CD4-positive, alpha-beta T cell treated with Interleukin-1 beta for 1 hour (primary cell): ENCODE results near the gene SULT4A1.

Source experiments
- DNase-seq, 2 donors: peaks; one replicate each; pipeline ENCODE4 v3.0.0-alpha.2; 2020 to 2022

SULT4A1 gene

DNA sequence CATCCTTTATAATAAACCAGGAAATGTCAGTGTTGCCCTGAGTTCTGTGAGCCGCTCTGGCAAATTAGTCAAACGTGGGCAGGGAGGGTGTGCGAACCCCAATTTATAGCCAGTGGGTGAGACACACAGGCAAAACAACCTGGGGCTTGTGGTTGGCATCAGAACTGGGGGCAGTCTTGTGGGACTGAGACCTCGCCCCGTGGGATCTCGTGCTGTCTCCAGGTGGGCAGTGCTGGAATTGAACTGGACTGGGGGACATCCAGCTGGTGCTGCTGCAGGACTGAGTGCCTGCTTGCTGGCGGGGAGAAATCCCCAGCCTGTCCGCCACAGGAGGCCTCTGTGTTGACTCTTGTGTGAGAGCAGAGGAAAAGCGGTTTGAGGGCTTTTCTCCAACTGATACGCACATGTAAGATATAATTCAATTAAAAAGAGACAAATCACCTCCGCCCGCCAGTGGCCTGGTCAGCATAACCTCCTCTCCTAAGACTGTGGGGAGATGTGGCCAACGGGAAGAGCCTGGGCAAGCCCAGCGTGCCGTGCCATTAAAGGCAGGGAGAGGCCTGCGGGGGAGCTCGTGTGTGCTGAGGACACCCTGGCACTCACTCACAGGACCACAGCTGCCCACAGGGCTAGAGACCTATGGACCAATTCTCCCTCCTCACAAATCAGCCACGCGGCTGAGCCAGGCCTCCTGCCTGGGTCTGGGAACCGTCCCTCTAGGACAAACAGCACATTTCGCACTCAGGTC, 18.4 kb downstream of the SULT4A1 start:
- DNase-seq: no peak

DNA sequence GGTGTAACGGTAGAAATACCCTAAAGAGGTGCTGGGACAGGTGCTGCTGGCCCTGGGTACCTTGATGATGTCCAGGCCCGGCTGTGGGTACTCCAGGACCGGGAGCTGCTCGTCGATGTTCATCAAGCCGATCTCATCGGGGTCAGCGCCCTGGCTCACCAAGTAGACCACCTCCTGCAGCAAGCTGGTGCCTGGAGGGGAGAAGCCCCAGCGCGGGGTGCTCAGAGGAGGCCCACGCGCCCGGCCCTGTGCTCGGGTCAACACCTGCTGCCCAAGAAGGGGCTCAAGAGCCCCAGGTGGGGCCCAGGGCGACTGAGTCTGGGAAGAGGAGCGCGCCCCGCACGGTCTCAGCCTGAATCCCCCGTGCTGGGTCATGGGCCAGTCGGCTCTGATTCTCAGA, 20.6 kb downstream of the SULT4A1 start:
- DNase-seq: no peak

DNA sequence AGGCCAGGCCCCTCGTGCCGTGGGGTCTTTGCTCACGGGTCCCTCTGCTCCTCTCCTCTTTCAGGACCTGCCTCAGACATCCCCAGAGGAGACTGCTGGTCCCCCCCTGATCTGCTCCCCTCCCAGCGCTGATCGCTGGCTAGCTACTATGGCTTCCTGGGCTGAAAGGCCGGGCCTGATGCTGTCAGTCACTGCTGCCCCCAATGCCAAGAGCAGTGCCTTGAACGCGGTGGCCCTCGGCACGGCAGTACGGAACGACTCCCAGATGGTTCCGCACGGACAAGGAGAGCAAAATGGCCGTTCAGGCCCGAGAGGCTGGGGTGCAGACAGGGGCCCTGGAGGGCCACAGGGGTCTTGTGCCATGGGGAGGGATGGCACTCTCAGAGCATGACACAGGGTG, 21.5 kb downstream of the SULT4A1 start:
- no peak for DNase-seq

DNA sequence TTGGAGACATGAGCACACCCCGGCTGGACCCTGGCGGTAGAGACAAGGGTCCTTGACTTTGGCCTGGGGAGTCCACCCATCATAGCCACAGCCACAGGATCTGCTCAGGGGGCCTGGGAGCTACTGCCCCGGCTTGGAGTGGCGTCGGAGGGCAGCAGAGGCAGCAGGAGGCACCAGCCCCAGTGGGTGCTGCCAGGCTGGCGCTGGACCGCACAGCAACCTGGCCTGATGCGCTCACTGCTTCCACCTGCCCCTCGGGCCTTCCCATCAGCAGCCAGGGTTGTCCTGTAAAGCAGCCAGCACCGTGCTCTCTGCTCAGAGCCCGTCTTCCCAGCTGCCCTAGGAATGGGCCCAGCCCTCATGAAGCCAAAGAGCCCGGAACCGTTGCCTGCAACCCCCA, 21.9 kb downstream of the SULT4A1 start:
- DNase-seq: no peak

DNA sequence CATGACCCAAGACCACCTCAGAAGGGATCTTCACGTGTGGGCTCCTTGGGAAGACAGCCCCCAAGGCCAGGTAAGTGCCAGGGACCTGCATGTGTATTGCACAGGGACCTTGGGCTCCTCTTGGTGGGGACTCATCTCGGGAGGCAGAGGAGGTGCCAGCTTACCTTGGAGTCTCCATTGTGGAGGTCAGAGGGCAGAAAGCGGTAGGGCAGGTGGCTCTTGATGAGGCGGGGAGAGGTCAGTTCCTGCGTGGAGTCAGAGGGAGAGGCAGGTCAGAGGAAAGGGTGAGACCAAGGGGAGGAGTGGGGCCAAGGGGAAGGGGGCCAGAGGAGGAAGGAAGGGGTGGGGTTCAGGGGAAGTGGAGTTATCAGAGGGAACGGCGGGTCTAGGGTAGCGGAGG, 22.5 kb downstream of the SULT4A1 start:
- DNase-seq: no peak

DNA sequence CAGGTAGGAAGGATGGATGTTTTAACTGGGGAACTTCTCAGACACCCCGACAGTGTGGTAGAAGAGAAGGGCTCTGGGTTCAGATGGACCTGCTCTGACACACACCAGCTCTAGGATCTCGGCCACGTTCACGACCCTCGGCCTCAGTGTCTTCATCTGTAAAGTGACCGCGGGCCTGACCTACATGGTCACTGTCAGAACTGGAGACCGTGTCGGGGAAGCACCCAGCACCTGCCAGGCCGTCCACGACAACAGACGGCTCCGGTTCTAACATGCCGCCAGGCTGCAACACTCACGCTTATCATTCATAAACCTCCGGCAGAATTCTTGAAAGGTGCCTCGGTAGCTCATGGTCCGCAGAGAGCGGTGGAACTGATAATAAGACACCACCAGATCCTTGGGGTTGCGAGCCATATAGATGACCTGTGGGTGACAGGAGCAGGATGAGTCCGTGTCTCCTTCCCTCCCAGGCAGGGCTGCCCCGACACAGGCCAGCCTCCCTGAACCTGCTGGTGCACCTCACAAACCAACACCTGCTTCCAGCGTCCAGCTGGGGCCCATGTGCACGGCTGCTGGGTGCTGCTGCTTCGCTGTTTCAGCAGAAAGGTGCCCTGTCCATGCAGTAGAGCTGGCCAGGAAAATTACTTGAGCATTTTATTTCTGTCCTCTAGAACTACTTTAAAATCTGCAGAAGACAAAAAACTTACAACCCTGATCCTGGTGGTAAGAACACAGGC, 23.6 kb downstream of the SULT4A1 start:
- no peak for DNase-seq

DNA sequence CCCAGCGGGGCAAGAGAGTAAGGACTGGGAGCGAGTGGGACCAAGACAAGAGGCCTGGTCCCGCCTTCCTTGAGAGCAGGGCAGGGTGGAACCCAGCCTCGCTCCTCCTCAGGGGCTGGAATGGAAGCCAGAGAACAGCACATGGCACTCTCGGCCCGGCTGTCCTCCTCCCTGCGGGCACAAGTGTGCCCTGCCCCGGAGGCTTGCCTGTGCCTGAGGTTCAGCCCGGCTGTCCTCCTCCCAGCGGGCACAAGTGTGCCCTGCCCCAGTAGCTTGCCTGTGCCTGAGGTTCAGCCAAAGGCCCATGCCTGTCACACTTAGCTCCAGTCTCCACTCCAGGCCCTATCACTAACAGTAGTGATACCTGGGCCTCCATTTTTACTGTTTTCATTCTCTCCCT, 24.2 kb downstream of the SULT4A1 start:
- no peak for DNase-seq

DNA sequence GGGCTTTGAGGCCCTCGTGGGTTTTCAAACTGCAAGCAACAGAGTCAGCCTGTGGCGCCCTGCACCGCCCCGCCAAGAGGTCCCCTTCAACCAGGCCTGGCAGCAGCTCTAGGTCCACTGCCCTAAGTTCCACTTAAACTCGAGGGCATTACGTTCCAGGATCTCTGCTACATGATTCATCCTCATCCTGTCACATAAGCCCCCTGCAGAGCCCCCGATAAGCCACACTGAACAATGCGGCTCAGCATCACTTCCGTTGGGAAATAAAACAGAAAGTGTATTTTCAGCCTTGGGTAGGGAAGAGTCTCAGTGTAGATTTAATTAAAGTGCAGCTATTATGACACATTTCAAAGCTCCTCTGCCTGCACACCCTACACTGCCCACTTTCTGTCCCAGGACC, 24.6 kb downstream of the SULT4A1 start:
- no peak for DNase-seq

DNA sequence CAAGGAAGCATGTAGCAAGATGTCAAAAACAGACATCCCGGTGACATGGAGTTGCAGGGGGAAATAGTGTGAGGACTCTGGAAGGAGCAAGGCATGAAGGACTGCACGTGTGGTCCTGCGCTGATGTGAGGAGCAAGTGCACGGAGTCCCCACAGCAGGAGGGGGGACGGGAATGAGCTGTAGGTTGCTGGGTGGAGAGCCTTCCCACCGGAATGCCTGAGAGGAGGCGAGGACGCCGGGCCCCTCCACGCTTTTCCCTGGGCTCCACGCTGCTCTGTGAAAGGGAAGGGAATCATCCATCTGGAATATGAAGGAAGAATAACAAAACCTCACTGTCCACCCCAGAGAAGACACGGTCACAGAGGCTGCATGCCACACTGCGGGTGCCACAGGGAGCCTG, 26.6 kb downstream of the SULT4A1 start:
- DNase-seq: no peak

DNA sequence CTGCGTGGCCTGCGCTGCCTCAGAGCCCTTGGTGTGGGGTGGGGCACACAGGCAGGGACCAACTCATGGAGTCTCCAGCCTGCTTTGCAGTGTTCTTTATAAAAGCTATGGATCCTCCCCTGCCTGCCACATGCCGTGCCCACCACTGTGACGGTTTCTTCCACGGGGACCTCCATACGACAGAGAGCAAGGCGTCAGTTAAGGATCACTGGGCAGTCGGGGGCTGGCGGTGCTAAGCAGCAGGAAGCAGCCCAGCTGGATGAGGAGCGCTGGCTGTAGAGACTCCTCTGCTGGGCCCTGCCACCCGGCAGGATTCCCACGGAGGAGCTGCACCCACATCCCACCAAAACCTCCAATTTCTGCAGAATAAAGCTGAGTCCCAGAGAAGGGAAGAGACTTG, 27.1 kb downstream of the SULT4A1 start:
- no peak for DNase-seq

DNA sequence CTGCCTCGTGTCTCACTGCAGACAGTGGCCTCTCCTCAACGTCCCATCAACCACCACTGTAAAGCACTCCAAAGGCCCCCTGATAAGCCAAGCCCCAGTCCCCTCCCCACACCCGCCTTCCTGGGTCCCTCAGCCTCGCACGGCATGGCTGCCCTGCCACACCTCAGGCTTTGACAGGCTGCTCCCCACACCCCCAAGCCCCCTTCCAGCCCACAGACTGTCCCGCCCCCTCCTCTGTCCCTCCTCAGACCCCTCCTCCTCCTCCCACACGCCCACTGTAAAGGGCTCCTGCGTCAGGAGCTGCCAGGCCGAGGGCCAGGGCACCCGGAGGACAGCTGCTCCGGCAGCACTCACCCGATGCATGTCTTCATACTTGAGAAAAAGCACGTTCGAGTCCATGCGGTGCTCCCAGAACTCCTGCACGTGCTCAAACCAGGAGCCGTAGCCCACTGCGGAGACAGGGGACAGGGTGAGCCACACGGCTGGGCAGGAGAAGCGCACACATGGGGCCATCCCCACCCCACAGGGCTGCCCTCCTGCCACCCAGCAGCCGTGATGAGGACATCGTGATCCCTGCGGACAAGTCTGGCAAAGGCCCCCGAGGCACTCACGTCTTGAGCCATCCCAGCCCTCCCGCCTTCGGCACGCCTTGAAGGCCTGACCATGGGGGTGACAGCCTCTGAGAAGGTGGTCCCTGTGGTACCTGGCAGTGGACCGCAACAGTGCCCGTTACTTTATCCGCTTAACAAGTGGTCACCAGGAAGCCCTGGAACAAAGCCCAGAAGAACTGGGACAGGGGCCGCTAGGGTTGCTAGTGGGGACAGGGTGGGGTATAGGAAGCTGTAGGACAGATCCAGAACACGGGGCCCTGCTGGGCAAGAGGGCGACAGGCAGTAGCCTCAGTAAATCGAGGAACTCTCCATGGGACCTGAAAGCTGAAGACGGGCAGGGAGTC, 28.8 kb downstream of the SULT4A1 start:
- no peak for DNase-seq

DNA sequence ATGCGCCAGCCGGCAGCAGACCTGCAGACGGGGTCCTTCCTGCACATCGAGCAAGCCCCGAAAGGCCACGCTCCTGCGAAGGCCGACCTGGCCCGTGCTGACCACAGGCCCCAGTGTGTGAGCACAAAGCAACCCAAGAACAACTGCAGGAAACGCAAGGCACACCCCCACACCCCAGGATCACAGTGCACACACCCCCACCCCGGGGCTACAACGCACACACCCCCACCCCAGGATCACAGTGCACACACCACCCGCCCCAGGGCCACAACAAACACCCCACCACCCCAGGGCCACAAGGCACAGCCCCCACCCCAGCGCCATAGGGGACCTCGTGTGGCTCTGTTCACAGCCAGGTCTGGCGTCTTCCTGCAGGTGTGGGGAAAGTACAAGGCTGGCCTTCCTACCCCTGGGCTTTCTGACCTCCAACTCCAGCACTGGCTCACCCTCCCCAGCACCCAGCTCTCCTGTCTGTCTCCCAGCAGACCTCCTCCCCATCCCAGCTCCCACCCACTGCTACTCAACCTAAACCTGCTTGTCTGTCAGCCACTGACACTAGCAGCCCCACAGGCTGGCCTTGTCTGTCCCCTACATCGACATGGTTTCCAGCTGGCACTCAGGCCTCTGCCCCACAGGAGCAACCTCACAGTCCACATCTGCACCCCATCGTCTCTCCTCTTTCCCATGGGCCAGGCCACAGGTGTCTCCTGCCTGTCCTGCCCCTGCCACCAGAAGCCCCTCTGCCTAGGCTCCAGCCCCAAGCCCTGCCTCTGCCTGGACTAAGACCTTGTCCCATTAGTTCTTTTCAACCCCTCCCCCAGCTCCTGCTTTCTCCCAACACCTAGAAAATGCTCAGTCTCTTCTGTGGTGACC, 29.7 kb downstream of the SULT4A1 start:
- no peak for DNase-seq

DNA sequence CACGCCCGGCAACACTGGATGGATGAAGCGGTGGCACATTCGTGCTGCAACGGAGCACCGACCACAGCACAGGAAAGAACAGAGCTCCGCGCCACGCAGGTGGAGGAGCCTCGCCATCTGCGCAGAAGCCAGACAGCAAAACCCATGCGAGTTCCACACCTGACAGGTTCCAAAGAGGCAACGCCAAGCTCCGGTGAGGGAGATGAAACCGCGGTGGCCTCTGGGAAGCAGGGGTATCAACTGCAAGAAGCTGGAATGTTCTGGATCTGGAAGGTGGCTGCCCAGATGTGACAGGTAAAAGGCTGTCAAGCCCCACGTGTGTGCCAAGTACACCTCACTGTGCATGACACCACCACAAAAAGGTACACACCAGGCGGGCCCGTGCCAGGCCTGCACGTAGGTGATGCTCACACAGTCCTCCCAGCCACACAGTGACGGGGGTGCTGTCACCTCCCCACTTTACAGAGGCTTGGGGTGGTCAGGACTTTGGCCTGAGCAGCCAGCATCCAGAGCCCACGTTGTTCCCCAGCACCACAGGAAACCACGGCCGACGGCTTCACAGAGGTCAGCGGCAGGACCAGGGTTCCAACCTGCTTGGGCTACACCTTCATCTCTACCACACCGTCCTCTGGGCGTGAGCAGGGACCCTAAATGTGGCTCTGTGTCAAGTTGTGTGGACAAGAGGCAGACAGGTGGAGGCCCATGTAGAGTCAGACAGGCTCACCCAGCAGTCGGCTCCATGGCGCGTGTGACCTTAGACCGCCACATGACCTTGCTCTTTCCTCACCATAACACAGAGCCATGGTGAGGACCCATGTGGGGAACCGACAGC, 30.5 kb downstream of the SULT4A1 start:
- DNase-seq: no peak

DNA sequence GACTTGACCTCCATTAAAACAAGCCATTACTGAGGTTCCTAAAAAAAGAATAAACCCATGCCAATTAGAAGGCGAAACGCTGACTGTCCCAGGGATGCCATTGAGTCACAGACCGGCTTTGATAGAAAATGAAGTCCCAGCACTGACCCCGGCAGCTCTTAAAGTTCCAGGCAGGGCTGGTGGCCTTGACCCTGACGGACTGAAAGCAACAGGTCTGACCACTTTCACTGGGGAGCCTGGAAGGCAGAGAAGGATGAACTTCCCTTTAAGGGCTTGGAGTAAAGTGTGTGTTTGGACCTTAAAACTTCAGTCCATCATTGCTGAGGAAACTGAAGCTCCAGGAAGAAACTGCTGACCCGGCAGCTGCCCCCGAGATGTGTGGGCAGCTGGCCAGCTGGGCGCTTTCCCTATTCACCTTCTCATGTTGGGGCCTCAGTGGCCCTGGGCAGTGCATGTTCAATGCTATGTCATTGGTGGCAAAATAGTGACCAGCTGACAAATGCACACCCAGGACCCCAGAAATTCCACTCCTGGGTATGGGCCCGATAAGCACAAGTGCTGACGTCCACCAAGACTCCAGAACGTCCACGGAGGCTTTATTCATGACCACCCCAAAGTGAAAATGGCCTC, 31.3 kb downstream of the SULT4A1 start:
- no peak for DNase-seq

DNA sequence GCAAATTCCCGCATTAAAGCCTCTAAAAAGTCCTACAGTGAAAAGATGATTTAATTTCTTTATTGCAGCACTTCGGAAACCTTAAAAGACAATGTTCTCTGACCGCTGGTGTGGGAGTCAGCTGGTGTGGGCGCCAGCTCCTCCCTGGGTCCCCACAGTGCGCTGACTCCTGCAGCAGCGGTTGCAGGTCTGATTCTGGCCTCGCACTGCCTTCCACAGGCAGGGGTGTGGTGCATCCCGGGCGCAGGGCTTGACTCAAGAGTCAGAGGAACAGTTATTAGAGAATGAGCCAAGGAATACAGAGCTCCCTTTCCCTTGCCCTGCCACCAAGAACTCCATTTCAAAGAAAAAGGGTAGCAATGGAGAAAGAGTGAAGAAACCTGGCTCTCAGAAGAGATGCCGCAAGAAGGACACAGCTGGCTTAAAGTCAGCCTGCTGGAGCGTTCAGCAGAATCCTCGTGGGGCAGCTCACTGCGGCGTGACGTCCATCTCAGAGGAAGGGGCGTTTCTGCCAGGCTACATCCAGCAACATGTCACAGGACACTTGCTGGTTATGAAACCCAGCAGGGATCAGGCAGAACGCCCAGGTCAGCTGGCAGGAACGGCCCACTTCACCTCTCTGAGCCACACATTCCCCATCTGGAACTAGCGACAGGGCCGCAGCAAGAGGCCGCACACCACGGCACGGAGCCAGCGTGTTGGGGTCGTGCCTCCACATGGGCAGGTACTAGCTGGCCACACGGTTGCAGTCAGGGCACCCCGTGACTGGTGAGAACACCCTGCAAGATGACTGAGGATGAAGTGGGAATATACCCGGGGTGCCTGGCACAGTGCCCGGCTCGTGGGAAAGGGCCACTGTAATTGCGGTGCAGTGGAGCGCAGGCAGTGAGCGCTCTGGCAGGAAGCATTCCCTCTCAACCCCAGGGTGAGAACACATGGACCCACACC, 32.1 kb downstream of the SULT4A1 start:
- no peak for DNase-seq

DNA sequence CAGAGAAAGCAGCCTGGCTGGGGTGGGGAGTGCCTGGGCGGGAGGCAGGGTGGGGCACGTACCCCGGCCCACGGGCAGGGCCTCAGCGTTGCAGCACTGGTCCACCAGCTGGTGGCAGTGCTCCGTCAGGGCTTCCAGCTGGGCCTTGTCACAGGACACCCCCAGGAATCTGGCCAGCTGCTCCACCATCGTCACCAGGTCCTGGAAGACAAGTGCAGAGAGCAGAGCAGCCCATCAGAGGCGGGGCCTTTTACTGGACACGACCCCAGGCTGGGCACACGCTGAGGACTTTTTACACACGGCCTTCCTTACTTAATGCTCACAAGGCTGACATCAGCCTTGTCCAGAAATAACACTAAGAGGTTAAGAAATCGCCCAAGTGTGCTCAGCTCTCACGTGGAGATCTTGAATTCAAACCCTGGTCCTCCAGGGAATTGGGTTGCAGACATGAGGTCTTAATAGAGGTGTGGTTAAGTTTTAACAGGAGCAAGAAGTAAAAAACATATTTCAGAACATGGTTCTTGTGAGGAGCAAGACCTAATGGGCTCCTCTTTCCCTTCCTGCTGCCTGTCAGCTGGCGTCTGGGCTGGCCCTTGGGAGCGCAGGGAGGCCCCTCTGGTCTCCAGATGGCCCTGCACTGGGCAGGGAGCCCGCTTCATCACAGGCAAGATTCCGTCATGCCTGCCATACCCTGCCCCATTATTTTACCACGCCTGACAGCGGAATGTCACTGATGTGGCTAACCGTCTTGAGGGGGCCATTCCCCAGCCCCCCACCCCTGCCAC, 33.1 kb downstream of the SULT4A1 start:
- no peak for DNase-seq

DNA sequence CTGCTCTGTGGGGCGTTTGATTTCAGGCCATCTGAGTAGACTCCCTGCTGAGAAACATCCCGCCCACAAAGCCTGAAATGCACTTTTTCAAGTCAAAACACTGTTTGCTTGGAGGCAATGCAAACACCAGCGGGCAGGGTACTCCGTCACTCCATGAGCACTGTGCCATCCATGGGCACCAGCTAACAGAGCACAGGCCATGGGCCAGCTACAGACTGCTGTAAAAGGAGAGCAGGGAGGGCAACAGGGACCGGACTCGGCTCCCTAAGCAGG, 33.7 kb downstream of the SULT4A1 start:
- no peak for DNase-seq

DNA sequence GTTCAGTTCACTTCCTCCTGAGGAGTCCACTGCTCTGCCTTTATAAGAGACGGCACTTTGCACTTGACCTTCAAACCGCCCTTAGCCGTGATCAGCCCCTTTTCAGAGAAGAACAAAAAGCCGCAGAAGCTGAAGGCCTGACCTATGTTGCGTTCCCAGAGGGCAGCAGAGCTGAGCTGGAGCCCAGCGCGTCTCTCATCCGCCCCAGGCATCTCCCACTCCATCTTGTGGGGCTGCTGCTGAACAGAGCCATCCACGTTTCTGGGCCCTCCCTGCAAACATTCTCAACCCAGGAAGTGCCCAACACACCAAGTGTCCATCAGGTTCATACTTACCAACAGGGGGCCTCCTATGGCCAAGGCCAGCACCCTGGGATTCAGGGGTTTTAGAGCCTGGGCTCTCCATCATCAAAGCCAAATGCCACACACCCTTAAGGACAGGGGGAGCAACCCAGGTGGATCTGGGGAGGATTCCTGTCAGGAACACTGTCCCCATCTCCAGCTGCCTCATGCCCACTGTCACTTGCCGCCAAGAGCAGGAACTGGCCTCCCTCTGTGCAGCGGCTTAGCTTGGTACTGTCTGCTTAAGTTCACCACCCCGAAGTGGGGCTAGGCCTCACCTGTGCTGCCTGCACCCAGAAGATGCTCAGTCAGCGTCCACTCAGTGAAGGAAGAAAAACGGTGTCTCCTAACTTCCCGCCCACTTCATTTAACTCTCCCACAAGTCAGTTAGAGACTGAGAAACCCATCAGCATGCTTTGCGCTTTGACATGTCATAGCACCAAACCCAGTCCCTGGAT, 34.2 kb downstream of the SULT4A1 start:
- DNase-seq: no peak
